GM23338 (cell line): Measurements from ENCODE around the gene CEACAM18.

Experiments used
- CREB1 ChIP-seq: fragments of 250-450 bp; sonication (Bioruptor Pico); IDR thresholded peaks from 2 replicates; pipeline ENCODE4 v1.5.0; 2020; ENCODE audit warnings: low read depth, mild to moderate bottlenecking, moderate library complexity
- EZH2 ChIP-seq: fragments of 200-600 bp; sonication (generic); IDR thresholded peaks from one replicate; pipeline ENCODE4 v1.8.0; 2017; ENCODE audit warnings: antibody characterized with exemption, mild to moderate bottlenecking, low read depth; ENCODE audit not compliant: unreplicated experiment
- EZH2phosphoT487 ChIP-seq: fragments of 200-600 bp; sonication (generic); IDR thresholded peaks from one replicate; pipeline ENCODE4 v1.8.1; 2018; ENCODE audit warnings: antibody characterized with exemption; ENCODE audit not compliant: unreplicated experiment
- POLR2AphosphoS5 ChIP-seq: IDR thresholded peaks from 2 replicates; pipeline ENCODE4 v1.6.1; 2016; ENCODE audit warnings: antibody characterized with exemption, low read depth
- ZNF331 ChIP-seq: fragments of 250-450 bp; sonication (Bioruptor Pico); IDR thresholded peaks from 2 replicates; pipeline ENCODE4 v1.5.0; 2020; ENCODE audit warnings: low read depth, mild to moderate bottlenecking, moderate library complexity
- TF ChIP-seq, protein P1 (sequence below), 2 experiments: fragments of 200-600 bp in 1 of 2; sonication (generic) in 1 of 2; conservative IDR thresholded peaks; 2 replicates each; pipeline versions ENCODE4 v1.5.1 to v1.6.1; 2016 to 2017; ENCODE audit warnings: antibody characterized with exemption in 2 of 2, low read depth in 2 of 2, mild to moderate bottlenecking in 2 of 2, moderate library complexity in 1 of 2
- TF ChIP-seq, protein P2 (sequence below): IDR thresholded peaks from one replicate; pipeline ENCODE4 v1.6.1; 2018; ENCODE audit warnings: antibody characterized with exemption; ENCODE audit not compliant: unreplicated experiment

DNA sequence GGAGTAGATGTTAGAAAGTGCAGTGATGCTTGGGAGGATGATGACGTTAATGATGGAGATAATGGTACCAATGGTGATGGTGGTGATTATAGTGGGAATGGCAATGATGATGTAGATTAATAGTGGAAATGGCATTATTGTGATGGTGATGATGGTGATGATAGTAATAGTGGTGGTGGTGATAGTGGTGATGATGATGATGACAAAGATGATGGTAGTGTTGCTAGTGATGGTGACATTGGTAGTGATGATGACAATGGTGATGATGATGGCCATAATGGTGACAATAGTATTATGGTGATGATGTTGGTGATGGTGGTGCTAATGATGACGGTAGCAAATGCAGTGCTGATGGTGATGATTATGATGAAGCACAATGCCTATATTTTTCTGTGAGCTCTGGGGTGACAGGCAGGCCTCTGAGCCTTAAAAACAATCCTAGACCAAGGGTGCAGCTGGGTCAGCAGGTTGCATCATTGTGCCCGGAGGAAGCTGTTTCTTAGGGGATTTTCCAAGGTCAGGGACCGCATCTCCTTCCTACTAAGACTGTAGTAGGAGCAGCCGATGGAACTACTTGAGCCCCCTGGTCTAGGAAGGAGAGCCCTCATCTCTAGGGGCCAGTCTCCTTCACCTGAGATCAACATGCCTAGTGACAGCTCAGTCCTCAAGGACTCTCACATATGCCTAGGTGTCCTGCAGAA lies 7.8 kb downstream of the CEACAM18 start:
- TF ChIP-seq, protein P1, sequence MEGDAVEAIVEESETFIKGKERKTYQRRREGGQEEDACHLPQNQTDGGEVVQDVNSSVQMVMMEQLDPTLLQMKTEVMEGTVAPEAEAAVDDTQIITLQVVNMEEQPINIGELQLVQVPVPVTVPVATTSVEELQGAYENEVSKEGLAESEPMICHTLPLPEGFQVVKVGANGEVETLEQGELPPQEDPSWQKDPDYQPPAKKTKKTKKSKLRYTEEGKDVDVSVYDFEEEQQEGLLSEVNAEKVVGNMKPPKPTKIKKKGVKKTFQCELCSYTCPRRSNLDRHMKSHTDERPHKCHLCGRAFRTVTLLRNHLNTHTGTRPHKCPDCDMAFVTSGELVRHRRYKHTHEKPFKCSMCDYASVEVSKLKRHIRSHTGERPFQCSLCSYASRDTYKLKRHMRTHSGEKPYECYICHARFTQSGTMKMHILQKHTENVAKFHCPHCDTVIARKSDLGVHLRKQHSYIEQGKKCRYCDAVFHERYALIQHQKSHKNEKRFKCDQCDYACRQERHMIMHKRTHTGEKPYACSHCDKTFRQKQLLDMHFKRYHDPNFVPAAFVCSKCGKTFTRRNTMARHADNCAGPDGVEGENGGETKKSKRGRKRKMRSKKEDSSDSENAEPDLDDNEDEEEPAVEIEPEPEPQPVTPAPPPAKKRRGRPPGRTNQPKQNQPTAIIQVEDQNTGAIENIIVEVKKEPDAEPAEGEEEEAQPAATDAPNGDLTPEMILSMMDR (conservative IDR thresholded peaks at IDR 0.05; ENCODE audit: low read depth in 2 of 2) = no peak
- TF ChIP-seq CREB1 (CRISPR knock-in tag) (no peak), EZH2phosphoT487 (no peak), EZH2 (no peak), POLR2AphosphoS5 (no peak), ZNF331 (CRISPR knock-in tag) (no peak)
- TF ChIP-seq, protein P2, sequence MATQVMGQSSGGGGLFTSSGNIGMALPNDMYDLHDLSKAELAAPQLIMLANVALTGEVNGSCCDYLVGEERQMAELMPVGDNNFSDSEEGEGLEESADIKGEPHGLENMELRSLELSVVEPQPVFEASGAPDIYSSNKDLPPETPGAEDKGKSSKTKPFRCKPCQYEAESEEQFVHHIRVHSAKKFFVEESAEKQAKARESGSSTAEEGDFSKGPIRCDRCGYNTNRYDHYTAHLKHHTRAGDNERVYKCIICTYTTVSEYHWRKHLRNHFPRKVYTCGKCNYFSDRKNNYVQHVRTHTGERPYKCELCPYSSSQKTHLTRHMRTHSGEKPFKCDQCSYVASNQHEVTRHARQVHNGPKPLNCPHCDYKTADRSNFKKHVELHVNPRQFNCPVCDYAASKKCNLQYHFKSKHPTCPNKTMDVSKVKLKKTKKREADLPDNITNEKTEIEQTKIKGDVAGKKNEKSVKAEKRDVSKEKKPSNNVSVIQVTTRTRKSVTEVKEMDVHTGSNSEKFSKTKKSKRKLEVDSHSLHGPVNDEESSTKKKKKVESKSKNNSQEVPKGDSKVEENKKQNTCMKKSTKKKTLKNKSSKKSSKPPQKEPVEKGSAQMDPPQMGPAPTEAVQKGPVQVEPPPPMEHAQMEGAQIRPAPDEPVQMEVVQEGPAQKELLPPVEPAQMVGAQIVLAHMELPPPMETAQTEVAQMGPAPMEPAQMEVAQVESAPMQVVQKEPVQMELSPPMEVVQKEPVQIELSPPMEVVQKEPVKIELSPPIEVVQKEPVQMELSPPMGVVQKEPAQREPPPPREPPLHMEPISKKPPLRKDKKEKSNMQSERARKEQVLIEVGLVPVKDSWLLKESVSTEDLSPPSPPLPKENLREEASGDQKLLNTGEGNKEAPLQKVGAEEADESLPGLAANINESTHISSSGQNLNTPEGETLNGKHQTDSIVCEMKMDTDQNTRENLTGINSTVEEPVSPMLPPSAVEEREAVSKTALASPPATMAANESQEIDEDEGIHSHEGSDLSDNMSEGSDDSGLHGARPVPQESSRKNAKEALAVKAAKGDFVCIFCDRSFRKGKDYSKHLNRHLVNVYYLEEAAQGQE = no peak
